Activated naive CD4-positive, alpha-beta T cell treated with anti-CD3 and anti-CD28 coated beads, Interleukin-2, amount 50 U/mL, for 16 hours (primary cell): ENCODE data around the gene TMA16.

ENCODE experiments used
- DNase-seq: peaks from one replicate; pipeline ENCODE4 v3.0.0-alpha.2; 2020

The TMA16 gene

GRCh38 chr4:163565226-163566135, 71.0 kb downstream of the TMA16 start:
- DNase-seq: no peak

DNA sequence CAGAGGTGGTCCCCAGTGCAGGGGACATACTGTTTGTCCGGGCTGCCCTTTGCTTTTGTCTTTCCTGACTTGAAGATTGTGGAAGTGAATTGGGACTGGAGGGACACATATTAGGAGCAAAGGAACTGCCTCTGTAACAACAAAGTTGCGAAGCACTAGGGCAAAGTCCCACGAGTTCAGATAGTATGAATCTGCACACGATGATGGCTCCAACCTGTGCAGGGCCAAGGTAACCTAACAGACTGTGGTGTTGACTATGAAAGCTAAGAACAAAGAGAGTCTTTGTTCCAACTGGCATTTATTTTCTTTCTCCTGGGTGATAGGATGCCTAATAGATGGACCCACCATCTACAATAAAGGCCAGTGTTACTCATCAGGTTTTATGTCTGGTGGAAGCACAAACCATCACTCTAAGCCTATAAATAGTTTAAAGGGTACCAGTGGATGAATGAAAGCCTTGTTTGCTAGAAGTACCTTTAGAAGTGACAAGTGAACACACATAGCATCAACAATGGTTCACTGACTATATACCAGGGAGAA, 71.8 kb downstream of the TMA16 start:
- DNase-seq: no peak

DNA sequence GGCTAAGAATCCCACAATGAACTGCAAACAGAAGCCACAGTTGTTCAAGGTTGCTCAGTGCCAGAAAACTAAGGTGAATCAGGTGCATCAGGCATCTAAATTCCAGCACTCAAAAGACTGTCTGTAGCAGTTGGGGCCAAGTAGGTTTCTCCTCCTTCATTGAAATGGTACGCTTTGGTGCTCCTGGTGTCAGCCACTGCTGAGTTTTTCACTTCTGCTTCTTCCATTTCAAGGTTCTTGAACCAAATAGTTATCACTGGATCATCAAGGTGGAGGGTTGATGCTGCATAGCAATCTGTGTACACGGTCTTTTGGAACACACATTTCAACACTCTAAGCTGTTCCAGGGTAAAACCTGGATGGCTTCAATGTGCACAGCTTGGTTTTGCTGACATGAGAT, 74.4 kb downstream of the TMA16 start:
- DNase-seq: no peak
